Subcutaneous adipose tissue (tissue), 4 donors: ENCODE data around the gene BPTF. TPM values are rescaled to one million over a fixed set of nuclear protein-coding genes. Genes with fewer than 3 reads are reported as not detected.

ENCODE experiments used
- CTCF ChIP-seq: fragments of 450-650 bp; IDR thresholded peaks from one replicate; pipeline ENCODE4 v1.5.1; 2016; ENCODE audit warnings: low read depth, mild to moderate bottlenecking, control low read depth, antibody characterized with exemption, moderate library complexity
- total RNA-seq, 4 donors: library from RNA; depleted of rRNA; stranded (reverse); fragments of >200 nt; gene quantifications; one replicate each; pipeline ENCODE4 v1.1.0, GENCODE V29; 2016

BPTF gene
- total RNA-seq, 4 donors from 2014 or later: 64.4 to 95.9 (median 77.5) TPM

DNA sequence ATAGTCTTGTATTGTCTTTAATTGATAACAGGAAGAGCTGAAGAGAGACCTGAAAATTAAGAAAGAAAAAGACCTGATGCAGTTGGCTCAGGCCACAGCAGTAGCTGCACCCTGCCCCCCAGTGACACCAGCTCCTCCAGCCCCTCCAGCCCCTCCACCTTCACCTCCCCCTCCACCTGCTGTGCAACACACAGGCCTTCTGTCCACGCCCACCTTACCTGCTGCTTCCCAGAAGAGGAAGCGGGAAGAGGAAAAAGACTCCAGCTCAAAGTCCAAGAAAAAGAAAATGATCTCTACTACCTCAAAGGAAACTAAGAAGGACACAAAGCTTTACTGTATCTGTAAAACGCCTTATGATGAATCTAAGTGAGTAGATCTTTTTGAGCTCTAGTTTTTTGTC, 134.2 kb downstream of the BPTF start:
- TF ChIP-seq CTCF: no peak

DNA sequence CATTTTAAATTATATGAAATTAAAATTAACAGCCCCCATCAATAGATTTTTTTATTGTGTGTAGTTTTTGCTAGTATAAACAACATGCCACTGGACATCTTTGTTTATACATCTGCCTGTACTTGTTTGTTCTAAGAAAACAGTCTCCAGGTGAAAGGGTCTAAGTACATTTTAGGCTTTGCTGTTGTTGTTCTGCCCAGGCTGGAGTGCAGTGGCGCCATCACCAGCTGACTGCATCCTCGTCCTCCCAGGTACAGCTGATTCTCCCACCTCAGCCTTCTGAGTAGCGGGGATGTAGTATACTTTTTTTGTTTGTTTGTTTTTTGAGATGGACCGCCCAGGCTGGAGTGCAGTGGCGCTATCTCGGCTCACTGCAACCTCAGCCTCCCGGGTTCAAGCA, 145.5 kb downstream of the BPTF start:
- no peak for TF ChIP-seq CTCF

DNA sequence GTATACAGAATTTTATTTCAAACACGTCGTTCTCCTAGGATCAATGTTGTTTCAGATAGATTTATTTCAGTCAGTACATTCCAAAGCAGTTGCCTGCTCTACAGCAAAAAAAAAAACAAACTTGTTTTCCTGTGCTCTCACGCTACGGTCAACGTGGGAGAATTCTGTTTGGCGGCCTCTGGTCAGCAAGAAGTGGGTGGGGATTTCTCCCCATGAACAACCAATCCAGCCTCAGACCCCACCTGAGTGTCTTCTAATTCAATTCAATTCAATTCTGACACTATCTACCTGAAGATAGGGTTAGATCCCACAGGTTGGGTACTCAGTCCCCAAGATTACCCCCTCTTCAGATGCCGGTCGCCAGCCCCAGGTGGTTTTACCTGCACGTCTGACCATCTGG, 148.9 kb downstream of the BPTF start:
- TF ChIP-seq CTCF: no peak

- TF ChIP-seq CTCF: no peak
Measured at GRCh38 chr17:67974598-67975066, 149.3 kb downstream of the BPTF start.

DNA sequence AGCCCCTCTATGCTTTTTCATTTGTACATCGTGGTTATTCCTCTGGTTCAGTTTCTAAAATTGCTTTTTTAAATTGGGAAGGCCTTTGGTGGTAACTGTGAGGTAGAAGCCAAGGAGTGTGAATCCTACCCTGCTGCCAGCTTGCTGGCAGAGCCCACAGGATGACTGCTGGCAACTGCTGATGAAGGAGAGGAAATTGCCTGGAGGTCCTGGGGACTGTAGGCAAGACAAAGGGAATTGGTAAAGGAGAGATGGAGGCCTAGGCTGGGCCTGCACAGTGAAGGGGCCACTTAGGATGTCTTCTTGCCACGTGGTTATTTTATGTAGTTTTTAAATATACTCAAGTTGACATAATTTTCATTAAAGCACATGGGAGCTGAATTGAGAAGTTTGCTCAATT, 155.2 kb downstream of the BPTF start:
- TF ChIP-seq CTCF: no peak

DNA sequence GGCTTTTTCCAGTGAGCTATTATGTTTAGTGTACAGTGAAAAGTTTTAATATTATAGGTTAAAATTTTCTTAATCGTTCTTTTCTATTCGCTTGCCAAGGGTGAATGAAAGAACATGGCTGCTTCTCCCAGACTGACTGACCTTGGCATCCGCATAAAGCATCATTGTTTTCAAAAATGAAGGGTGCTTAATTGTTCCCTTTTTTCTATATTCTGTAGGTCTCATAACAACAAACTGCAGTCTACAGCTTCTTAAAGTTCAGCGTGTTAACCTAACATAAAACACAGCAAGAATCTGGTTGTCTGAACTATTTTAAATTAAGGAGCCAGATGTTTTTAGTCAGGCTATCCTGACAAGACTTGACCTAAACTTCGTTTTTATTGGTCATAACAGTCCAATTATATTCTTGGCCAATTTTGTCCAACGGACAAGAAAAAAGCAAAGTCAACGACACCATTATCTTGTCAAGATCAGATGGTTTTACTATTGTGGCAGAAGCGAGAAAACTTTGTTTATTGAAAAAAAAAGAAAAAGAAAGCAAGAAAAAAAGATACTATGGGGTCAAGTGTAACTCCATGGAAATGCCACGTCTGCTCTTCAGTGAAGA, 156.8 kb downstream of the BPTF start:
- TF ChIP-seq CTCF: no peak

DNA sequence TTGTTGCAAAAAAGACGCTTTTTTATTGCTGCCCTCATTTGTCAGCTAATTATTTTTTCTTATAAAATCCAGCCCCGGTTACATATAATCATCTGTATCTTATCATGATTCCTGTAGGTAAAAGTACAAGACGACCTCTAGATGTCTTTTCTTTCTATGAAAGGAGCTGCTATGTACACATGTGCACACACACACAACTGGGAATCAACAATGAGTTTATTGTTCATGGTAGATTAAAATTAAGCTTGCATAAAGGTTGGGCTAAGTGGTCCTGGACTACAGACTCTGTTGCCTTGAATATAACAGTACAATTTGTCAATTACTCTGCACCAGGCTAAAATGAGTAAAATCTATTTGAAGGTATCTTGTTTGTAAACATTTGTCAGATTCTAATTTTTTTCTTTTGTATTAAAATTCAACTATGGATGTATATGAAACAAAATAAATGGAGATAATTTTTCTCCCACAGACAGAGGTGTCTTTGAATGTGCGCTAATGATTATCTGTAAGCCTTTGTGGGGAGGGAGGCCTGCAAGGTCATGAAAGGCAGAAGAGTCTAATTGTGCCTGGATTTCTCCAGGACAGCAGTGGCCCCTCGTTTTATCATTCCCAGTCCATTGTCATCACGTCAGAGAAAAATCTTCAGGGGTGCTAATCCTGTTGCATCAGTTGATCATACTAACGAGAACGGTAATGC, 157.5 kb downstream of the BPTF start:
- no peak for TF ChIP-seq CTCF
